Omental fat pad (tissue), 4 donors: ENCODE results near the gene GATAD2A. TPM values are rescaled to one million over a fixed set of nuclear protein-coding genes. Genes with fewer than 3 reads are reported as not detected.

Experiments used
- ATAC-seq: fragments of 150-250 bp; one replicate; pipeline ENCODE4 v1.9.1; 2016; ENCODE audit warnings: mild to moderate bottlenecking, moderate library complexity; ENCODE audit not compliant: low FRiP score
- DNase-seq: peaks from one replicate; pipeline ENCODE4 v3.0.0-alpha.2; 2019; ENCODE audit warnings: low spot score
- total RNA-seq, 4 donors: library from RNA; depleted of rRNA; stranded (reverse); fragments of >200 nt; gene quantifications; one replicate each; pipeline ENCODE4 v1.1.0, GENCODE V29; 2016
- TF ChIP-seq, protein P1 (sequence below), 3 donors: fragments of 450-650 bp; IDR thresholded peaks; one replicate each; pipeline ENCODE4 v1.5.1; 2016 to 2017; ENCODE audit warnings: antibody characterized with exemption in 3 of 3, mild to moderate bottlenecking in 3 of 3, moderate library complexity in 2 of 3

The GATAD2A gene
- total RNA-seq, 4 donors from 2014 or later = 25.9 to 80.3 (median 35.9) TPM

DNA sequence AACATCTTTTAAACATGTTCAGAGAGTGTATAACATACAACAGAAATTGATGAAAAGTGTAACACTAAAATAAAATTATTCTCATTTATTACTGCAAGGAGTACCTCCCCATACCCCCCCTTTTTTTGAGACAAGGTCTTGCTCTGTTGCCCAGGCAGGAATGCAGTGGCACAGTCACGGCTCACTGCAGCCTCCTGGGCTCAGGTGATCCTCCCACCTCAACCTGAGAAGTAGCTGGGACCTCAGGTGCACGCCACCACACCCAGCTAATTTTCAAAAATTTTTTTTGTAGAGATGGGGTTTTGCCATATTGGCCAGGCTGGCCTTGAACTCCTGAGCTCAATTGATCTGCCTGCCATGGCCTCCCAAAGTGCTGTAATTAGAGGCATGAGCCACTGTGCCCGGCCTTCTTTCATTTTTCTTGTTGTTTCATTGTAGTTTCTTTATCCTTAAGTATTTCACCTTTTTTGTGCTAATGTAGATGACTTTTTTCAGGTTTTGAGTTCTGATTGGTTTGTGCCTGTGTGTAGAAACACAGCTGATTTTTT lies 28.3 kb downstream of the GATAD2A start:
- ATAC-seq (no peak), DNase-seq (no peak)
- TF ChIP-seq, protein P1, sequence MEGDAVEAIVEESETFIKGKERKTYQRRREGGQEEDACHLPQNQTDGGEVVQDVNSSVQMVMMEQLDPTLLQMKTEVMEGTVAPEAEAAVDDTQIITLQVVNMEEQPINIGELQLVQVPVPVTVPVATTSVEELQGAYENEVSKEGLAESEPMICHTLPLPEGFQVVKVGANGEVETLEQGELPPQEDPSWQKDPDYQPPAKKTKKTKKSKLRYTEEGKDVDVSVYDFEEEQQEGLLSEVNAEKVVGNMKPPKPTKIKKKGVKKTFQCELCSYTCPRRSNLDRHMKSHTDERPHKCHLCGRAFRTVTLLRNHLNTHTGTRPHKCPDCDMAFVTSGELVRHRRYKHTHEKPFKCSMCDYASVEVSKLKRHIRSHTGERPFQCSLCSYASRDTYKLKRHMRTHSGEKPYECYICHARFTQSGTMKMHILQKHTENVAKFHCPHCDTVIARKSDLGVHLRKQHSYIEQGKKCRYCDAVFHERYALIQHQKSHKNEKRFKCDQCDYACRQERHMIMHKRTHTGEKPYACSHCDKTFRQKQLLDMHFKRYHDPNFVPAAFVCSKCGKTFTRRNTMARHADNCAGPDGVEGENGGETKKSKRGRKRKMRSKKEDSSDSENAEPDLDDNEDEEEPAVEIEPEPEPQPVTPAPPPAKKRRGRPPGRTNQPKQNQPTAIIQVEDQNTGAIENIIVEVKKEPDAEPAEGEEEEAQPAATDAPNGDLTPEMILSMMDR (IDR thresholded peaks at IDR 0.05) = no peak

DNA sequence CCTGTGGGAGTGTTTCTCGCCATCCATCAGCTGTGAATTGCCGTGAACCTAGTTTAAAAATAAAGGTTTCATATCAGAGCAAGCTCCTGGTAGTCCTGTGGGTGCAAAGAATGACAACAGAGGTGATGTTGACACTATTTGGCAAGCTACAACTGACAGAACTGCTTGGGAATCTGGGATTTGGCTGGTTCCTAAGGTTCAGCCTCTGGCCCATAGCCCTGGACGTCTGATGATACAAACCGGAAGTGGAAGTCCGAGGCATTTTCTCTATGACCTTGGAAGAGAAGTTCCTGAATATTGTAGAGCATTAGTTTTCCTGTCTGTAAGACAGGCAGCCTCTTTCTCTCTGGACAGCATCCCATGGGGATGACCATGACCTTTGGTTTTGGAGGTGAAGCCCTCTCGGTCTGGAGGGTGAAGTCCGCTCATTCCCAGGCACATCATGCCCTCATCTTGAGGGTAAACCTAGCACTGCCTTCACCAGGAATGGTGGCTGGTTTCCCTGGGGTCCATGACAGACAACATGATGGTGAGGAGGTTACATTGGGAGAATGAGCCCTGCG lies 29.1 kb downstream of the GATAD2A start:
- TF ChIP-seq, protein P1 (IDR thresholded peaks at IDR 0.05) = no peak
- no peak for DNase-seq
- peak; percentile 49 for ATAC-seq

DNA sequence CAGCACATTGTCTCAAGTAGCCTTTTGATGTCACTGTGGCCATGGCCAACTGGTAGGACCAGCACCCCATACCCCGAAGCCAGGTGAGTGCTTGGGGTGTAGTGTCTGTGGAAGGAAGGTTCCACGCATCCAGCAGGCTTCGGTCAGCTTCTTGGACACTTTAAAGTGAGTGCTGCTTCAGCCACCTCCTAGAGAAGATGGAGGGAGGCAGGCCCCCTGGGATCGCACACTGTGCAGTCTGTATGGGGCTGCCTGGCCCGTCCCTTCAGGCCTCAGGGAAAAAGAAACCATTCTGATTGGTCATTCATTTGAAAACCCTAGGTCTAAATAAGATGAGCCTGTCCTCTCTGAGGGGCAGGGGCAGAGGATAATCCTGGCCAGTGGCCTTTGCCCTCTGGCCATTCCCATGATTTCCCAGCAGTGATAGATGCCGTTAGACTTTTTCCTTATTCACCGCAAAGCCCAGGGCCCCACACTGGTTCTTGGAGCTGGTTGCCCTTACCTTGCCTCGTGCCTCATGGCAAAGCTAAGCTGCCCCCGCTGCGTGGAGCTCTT lies 30.7 kb downstream of the GATAD2A start:
- ATAC-seq (no peak), DNase-seq (no peak)
- TF ChIP-seq, protein P1 (IDR thresholded peaks at IDR 0.05) = no peak

DNA sequence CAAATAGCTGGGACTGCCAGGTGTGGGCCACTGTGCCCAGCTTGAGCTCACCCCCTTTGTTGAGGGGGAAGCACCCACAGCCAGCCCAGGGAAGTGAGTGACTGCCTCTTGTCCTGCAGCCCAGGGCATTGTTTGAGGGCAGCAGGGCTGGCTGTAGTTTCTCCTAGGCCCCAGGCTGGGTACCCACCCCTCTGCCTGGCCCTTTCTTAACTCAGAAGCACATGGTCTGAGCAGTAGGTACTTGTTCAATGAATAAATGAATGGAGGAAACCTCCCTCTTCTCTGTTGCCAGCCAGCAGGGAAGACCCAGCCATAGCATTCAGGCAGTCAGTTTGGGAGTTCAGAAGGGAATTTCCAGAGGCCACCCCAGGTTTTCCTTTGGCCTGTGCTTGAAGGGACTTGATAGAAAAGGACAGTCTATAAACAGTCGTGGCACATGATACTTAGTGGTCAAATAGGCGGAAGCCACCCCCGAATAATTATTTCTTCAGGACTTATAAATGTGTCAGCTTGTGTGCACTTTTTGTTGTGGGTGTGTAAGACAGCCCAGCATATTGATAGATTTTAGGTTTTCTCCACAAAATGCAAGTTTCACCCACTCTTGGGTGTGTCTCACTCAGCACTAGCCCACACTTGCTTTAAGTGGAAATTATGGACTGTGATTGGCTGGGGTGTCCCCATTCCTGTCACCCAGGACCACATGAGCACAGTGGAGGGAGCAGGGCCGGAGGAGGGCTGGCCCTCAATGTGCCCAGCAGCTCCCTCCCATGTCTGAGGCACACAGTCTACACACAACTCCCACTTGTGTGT lies 33.1 kb downstream of the GATAD2A start:
- no peak for DNase-seq
- TF ChIP-seq, protein P1 (IDR thresholded peaks at IDR 0.05) = no peak
- no peak for ATAC-seq

DNA sequence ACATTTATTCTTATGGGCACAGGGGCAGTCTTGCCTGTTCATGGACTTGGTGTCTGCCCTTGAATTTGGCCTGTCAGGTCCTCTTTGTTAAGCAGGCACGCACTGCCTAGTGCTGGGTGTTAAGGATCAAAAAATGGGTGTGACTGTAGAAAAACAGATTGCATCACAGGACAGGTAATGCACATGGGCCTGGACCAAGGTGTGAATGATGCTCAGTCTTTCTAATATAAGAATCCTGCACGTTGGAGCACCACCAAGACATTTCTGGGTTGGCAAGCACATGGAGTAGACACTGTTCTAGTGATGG lies 33.7 kb downstream of the GATAD2A start:
- ATAC-seq (no peak), DNase-seq (no peak)
- TF ChIP-seq, protein P1 (IDR thresholded peaks at IDR 0.05) = no peak

DNA sequence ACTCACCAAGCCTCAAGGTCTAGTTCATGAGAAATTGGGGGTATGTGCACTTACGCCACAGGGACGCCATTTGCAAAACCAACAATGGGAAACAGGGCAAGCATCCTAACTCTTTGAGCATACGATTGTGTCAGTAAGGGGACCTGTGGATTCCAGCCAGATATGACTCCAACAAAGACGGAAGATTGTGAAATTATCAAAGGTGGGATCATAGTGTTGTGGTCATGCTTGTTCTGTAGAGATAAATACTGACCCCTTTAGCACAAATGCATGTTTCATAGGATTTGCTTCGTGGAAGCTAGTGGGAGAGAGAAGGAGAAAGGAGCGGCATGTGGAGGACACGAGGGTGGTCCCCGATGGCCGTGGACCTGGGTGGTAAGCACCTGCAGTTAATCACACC lies 37.8 kb downstream of the GATAD2A start:
- DNase-seq (no peak), ATAC-seq (no peak)
- TF ChIP-seq, protein P1 (IDR thresholded peaks at IDR 0.05) = no peak
